Activated T-helper 17 cell treated with anti-CD3 and anti-CD28 coated beads, Interleukin-2, amount 50 U/mL, for 72 hours (primary cell): ENCODE data around the gene VPS13D. TPM values are rescaled to one million over a fixed set of nuclear protein-coding genes. Genes with fewer than 3 reads are reported as not detected.
"Not testable (repeated sequence)": the region's sequence is repeated elsewhere in the genome, so short reads cannot be mapped to it uniquely, and the experiment has no call there.

ENCODE experiments used
- ATAC-seq: fragments of 150-1000 bp; cut with Tn5 transposase; replicated peaks from 2 replicates; pipeline ENCODE4 v1.10.0; 2021; ENCODE audit warnings: mild to moderate bottlenecking, moderate library complexity
- H3K27ac Mint-ChIP-seq: one replicate; pipeline ENCODE4 v1.8.0; 2022; ENCODE audit warnings: mixed read lengths
- H3K27me3 Mint-ChIP-seq: one replicate; pipeline ENCODE4 v1.8.0; 2022; ENCODE audit warnings: mixed read lengths
- H3K36me3 Mint-ChIP-seq: one replicate; pipeline ENCODE4 v1.8.0; 2022; ENCODE audit warnings: low read depth, mild to moderate bottlenecking, mixed read lengths
- H3K4me1 Mint-ChIP-seq: one replicate; pipeline ENCODE4 v1.8.0; 2022; ENCODE audit warnings: mixed read lengths
- H3K4me3 Mint-ChIP-seq: one replicate; pipeline ENCODE4 v1.8.0; 2022; ENCODE audit warnings: mild to moderate bottlenecking, mixed read lengths
- H3K9me3 Mint-ChIP-seq: one replicate; pipeline ENCODE4 v1.8.0; 2022; ENCODE audit warnings: mixed read lengths
- total RNA-seq, 2 donors: library from RNA; stranded (reverse); gene quantifications; one replicate each; pipeline ENCODE4 v1.2.3, GENCODE V29; 2022

Gene VPS13D
- total RNA-seq, 2 donors from 2014 or later: 30.4 to 35.6 TPM

GRCh38 chr1:12309783-12310742 is 80.2 kb downstream of the VPS13D start:
- Mint-ChIP-seq H3K36me3 (peaks cover 98% of the 10 kb centered on the region), H3K4me3 (no peak overlapping the region), H3K9me3 (no peaks in the 10 kb centered on the region), H3K27ac (no peak overlapping the region), H3K27me3 (no peaks in the 10 kb centered on the region), H3K4me1 (no peaks in the 10 kb centered on the region)
- ATAC-seq: no peak

- Mint-ChIP-seq H3K27ac (no peak overlapping the region), H3K4me3 (no peak overlapping the region), H3K4me1 (no peaks in the 10 kb centered on the region), H3K27me3 (no peaks in the 10 kb centered on the region), H3K36me3 (peaks cover 88% of the 10 kb centered on the region), H3K9me3 (no peaks in the 10 kb centered on the region)
- ATAC-seq: no peak
These were observed 84.6 kb downstream of the VPS13D start for GRCh38 chr1:12314333-12314903.

GRCh38 chr1:12315146-12315545 is 85.3 kb downstream of the VPS13D start:
- Mint-ChIP-seq H3K4me3 (no peak overlapping the region), H3K36me3 (peaks cover 88% of the 10 kb centered on the region), H3K4me1 (no peaks in the 10 kb centered on the region), H3K27me3 (no peaks in the 10 kb centered on the region), H3K9me3 (no peaks in the 10 kb centered on the region), H3K27ac (peak overlapping the region; percentile 48)
- ATAC-seq: no peak

DNA sequence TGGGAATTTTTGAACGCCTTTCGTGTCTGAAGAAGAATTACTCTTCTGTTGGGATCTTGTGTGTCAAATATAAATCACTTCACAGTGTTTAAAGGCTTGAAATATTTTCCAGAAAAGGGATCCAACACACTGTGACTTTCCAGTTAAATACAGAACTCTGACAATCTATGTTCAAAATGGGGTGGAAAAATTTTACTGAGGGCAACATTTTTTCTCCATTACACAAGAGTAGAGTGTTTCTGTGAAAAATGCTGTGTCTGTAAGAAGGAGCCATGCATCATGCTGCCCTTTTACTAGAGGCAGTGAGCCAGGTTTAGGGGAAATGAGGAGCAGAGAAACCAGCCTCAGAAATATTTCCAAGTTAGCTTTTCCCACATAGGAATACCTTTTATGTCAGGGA is 86.5 kb downstream of the VPS13D start:
- no peaks in the 10 kb centered on the region for H3K27me3 Mint-ChIP-seq
- H3K4me1 Mint-ChIP-seq: no peaks in the 10 kb centered on the region
- H3K4me3 Mint-ChIP-seq: no peak overlapping the region
- no peaks in the 10 kb centered on the region for H3K9me3 Mint-ChIP-seq
- ATAC-seq: no peak
- H3K27ac Mint-ChIP-seq: no peak overlapping the region
- peaks cover 85% of the 10 kb centered on the region for H3K36me3 Mint-ChIP-seq

DNA sequence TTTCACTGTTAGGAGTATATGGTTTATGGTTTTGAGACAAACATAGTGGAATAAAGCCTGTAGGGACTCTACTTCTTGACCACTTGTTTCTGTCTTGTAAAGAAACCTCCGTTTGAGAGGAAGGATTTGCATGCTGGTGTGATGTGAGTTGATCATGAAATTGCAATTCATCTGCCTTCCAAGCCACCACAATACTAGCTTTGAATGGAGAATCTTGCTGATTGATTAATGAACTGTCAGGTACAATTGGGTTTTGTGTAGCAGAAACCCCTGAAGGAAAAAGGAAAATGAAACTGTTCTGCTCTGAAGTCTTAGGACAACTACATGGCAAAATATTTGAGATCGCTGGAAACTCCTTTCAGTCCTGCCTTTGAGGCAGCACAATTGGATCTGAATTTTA is 90.7 kb downstream of the VPS13D start:
- Mint-ChIP-seq H3K27me3 (no peaks in the 10 kb centered on the region), H3K27ac (no peak overlapping the region), H3K4me1 (no peaks in the 10 kb centered on the region), H3K9me3 (no peaks in the 10 kb centered on the region), H3K4me3 (no peak overlapping the region), H3K36me3 (peaks cover 85% of the 10 kb centered on the region)
- ATAC-seq: no peak

GRCh38 chr1:12324423-12324822 is 94.6 kb downstream of the VPS13D start:
- H3K4me1 Mint-ChIP-seq: no peaks in the 10 kb centered on the region
- no peaks in the 10 kb centered on the region for H3K27me3 Mint-ChIP-seq
- H3K36me3 Mint-ChIP-seq: peaks cover 81% of the 10 kb centered on the region
- no peaks in the 10 kb centered on the region for H3K9me3 Mint-ChIP-seq
- H3K4me3 Mint-ChIP-seq: no peak overlapping the region
- no peak for ATAC-seq
- H3K27ac Mint-ChIP-seq: no peak overlapping the region

DNA sequence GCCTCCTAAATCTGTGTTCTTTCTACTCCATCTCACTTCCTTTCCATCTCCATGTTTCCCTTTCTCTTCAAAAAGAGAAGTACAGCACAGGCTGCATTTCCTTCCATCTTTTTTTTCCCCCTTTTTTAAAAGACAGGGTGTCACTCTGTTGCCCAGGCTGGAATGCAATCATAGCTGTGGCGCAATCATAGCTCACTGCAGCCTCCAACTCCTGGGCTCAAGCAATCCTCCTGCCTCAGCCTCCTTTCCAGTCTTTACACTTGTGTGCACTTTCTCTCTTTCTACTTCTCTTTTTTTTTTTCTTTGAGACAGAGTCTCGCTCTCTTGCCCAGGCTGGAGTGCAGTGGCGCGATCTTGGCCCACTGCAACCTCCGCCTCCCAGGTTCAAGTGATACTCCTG is 95.1 kb downstream of the VPS13D start:
- not testable (repeated sequence) for H3K27me3 Mint-ChIP-seq

DNA sequence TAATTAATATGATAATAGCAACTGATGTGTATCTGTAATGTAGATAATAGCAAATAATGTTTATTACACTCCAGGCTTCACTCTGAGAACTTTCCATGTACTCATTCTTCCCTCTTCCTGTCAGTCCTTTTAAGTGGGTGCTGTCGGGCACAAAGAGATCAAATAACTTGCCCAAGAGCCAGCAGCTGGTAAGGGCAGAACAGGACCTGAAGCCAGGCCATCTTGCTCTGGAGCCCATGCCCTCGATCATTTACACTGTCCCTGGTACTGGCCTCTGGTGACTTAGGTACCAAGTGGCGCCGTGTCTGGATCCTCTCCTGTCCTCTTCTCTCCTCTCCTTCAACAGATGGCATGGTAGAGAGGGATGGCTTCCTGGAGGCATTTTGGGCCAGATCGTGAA is 97.2 kb downstream of the VPS13D start:
- no peak for ATAC-seq
- Mint-ChIP-seq H3K27me3 (no peaks in the 10 kb centered on the region), H3K4me1 (no peaks in the 10 kb centered on the region), H3K27ac (no peak overlapping the region), H3K36me3 (peaks cover 81% of the 10 kb centered on the region), H3K4me3 (no peak overlapping the region), H3K9me3 (no peaks in the 10 kb centered on the region)

More for the DNA sequence above, 95.1 kb downstream of the VPS13D start:
- H3K4me3 Mint-ChIP-seq, H3K27ac Mint-ChIP-seq, H3K4me1 Mint-ChIP-seq, H3K9me3 Mint-ChIP-seq, ATAC-seq: not testable (repeated sequence)
- H3K36me3 Mint-ChIP-seq: peaks cover 80% of the 10 kb centered on the region

GRCh38 chr1:12327566-12327965 is 97.7 kb downstream of the VPS13D start:
- ATAC-seq: no peak
- Mint-ChIP-seq H3K4me1 (no peaks in the 10 kb centered on the region), H3K27ac (no peak overlapping the region), H3K9me3 (no peaks in the 10 kb centered on the region), H3K4me3 (no peak overlapping the region), H3K36me3 (peaks cover 81% of the 10 kb centered on the region), H3K27me3 (no peaks in the 10 kb centered on the region)

DNA sequence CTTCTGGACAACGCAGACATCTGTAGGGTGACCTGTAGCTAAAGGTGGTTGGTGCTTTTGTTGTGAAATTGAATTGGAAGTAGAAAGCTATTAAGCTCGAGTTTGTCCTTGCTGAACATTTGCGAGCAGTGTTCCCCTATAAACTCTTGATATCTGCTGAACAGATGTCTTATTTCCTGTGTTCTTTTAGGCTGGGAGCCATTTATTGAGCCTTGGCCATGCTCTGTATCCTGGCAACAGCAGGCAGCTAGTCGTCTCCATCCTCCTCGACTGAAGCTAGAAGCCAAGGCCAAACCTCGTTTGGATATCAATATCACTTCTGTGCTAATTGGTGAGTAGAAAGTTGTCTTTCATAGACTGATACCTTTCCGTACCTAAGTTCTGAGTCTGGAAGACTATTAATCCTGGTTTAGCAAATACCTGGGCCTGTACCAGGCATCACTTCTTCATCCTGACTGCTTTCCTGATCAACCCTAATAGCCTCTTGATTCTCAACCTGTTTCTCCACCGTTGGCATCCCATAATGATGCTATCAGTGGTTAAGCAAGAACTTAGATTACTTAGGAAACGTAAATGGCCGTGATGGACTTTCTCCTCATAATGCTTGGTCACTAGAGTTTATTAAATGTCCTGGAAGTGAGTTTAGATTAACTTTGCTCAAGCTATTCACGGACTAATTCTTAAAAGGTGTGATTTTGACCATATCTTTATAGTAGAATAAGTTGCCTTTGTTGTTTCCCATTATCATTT is 103.4 kb downstream of the VPS13D start:
- Mint-ChIP-seq H3K4me3 (no peak overlapping the region), H3K9me3 (no peaks in the 10 kb centered on the region), H3K4me1 (peaks cover 3% of the 10 kb centered on the region), H3K27me3 (no peaks in the 10 kb centered on the region), H3K36me3 (peaks cover 92% of the 10 kb centered on the region), H3K27ac (no peak overlapping the region)
- no peak for ATAC-seq

GRCh38 chr1:12335815-12336214 is 106.0 kb downstream of the VPS13D start:
- Mint-ChIP-seq H3K27me3 (no peaks in the 10 kb centered on the region), H3K4me1 (peaks cover 6% of the 10 kb centered on the region), H3K4me3 (no peak overlapping the region), H3K36me3 (peaks cover 75% of the 10 kb centered on the region), H3K27ac (no peak overlapping the region), H3K9me3 (no peaks in the 10 kb centered on the region)
- ATAC-seq: no peak

GRCh38 chr1:12336413-12336812 is 106.6 kb downstream of the VPS13D start:
- Mint-ChIP-seq H3K4me3 (no peak overlapping the region), H3K9me3 (no peaks in the 10 kb centered on the region), H3K4me1 (peaks cover 6% of the 10 kb centered on the region), H3K36me3 (peaks cover 72% of the 10 kb centered on the region), H3K27ac (peak overlapping the region; percentile 26), H3K27me3 (no peaks in the 10 kb centered on the region)
- no peak for ATAC-seq

- Mint-ChIP-seq H3K9me3 (no peaks in the 10 kb centered on the region), H3K36me3 (peaks cover 72% of the 10 kb centered on the region), H3K27ac (peak overlapping the region; percentile 14), H3K4me3 (no peak overlapping the region), H3K4me1 (peaks cover 12% of the 10 kb centered on the region), H3K27me3 (no peaks in the 10 kb centered on the region)
- ATAC-seq: no peak
These were observed 108.2 kb downstream of the VPS13D start for GRCh38 chr1:12338017-12338416.

DNA sequence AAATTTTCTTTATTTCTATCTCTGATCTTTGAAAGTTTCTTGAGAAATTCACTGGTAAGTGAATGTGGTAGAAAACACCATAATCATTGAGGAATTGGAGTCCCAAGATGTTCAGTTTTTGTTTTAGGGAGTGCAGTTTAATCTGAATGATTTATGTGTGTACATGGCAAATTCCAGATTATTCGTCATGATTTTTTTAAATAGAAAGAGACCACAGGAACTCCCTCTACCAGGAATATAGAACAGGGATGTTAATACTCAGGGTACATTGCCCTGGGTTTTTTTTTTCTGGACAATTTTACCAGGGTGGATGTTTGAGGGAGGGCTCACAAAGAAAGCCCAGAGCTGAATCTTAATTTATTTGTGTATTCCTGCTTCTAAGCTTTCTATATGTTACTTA is 109.0 kb downstream of the VPS13D start:
- no peak overlapping the region for H3K4me3 Mint-ChIP-seq
- peaks cover 16% of the 10 kb centered on the region for H3K4me1 Mint-ChIP-seq
- no peak for ATAC-seq
- H3K36me3 Mint-ChIP-seq: peaks cover 70% of the 10 kb centered on the region
- no peaks in the 10 kb centered on the region for H3K9me3 Mint-ChIP-seq
- H3K27me3 Mint-ChIP-seq: no peaks in the 10 kb centered on the region
- no peak overlapping the region for H3K27ac Mint-ChIP-seq
